Measurements from ENCODE around the gene ICAM2.

Gene ICAM2

GRCh38 chr17:64020056-64020766 lies at the start of gene ICAM2:
TSS of gene ICAM2 (minus strand) at chr17:64020633. CDS start at chr17:64006691, 13,942 bp downstream.
- H3K36me3 ChIP-seq (ENCODE audit: control insufficient read depth in 1 of 2, insufficient read depth in 2 of 2, low read length in 2 of 2) = no peaks in the 10 kb centered on the region
- H3K4me1 ChIP-seq (ENCODE audit: control insufficient read depth in 1 of 2, insufficient read depth in 2 of 2, low read length in 2 of 2) = peaks cover 10 to 33% of the 10 kb centered on the region in 2 donors
- H3K27me3 ChIP-seq (ENCODE audit: control insufficient read depth in 1 of 2, insufficient read depth in 2 of 2, low read length in 2 of 2) = no peaks in the 10 kb centered on the region
- H3K27ac ChIP-seq (ENCODE audit: low read depth, low read length) = peak within 1 kb of the TSS; percentile 64
- H3K9me3 ChIP-seq (ENCODE audit: control insufficient read depth in 1 of 2, low read length in 2 of 2) = no peaks in the 10 kb centered on the region
- peak within 1 kb of the TSS; percentile 79 to 88 for H3K4me3 ChIP-seq (ENCODE audit: low read depth in 1 of 2, low read length in 2 of 2)
- H3K9ac ChIP-seq (ENCODE audit: low read depth in 1 of 2, low read length in 2 of 2) = peak within 1 kb of the TSS; percentile 68 to 91

GRCh38 chr17:64070213-64070612 lies 49.8 kb upstream of the ICAM2 start:
- Histone ChIP-seq H3K4me1 (ENCODE audit: control insufficient read depth in 1 of 2, insufficient read depth in 2 of 2, low read length in 2 of 2) (peaks cover 17 to 18% of the 10 kb centered on the region in 2 donors), H3K9me3 (ENCODE audit: control insufficient read depth in 1 of 2, low read length in 2 of 2) (peaks cover 8 to 15% of the 10 kb centered on the region in 2 donors), H3K4me3 (ENCODE audit: low read depth in 1 of 2, low read length in 2 of 2) (no peak overlapping the region), H3K9ac (ENCODE audit: low read depth in 1 of 2, low read length in 2 of 2) (no peak overlapping the region), H3K27ac (ENCODE audit: low read depth, low read length) (no peak overlapping the region), H3K36me3 (ENCODE audit: control insufficient read depth in 1 of 2, insufficient read depth in 2 of 2, low read length in 2 of 2) (peaks cover 49 to 71% of the 10 kb centered on the region in 2 donors), H3K27me3 (ENCODE audit: control insufficient read depth in 1 of 2, insufficient read depth in 2 of 2, low read length in 2 of 2) (no peaks in the 10 kb centered on the region)

- Histone ChIP-seq H3K27ac (ENCODE audit: low read depth, low read length) (no peak overlapping the region), H3K4me1 (ENCODE audit: control insufficient read depth in 1 of 2, insufficient read depth in 2 of 2, low read length in 2 of 2) (peaks cover 18 to 20% of the 10 kb centered on the region in 2 donors), H3K36me3 (ENCODE audit: control insufficient read depth in 1 of 2, insufficient read depth in 2 of 2, low read length in 2 of 2) (peaks cover 53 to 78% of the 10 kb centered on the region in 2 donors)
Measured at GRCh38 chr17:64069143-64069542, 48.7 kb upstream of the ICAM2 start.

GRCh38 chr17:64067657-64068056 lies 47.2 kb upstream of the ICAM2 start:
- no peak overlapping the region for H3K27ac ChIP-seq (ENCODE audit: low read depth, low read length)
- peaks cover 26 to 27% of the 10 kb centered on the region in 2 donors for H3K4me1 ChIP-seq (ENCODE audit: control insufficient read depth in 1 of 2, insufficient read depth in 2 of 2, low read length in 2 of 2)
- H3K36me3 ChIP-seq (ENCODE audit: control insufficient read depth in 1 of 2, insufficient read depth in 2 of 2, low read length in 2 of 2) = peaks cover 52 to 77% of the 10 kb centered on the region in 2 donors
- no peak overlapping the region for H3K9ac ChIP-seq (ENCODE audit: low read depth in 1 of 2, low read length in 2 of 2)
- no peak overlapping the region for H3K4me3 ChIP-seq (ENCODE audit: low read depth in 1 of 2, low read length in 2 of 2)
- H3K9me3 ChIP-seq (ENCODE audit: control insufficient read depth in 1 of 2, low read length in 2 of 2) = peaks cover 8 to 15% of the 10 kb centered on the region in 2 donors
- H3K27me3 ChIP-seq (ENCODE audit: control insufficient read depth in 1 of 2, insufficient read depth in 2 of 2, low read length in 2 of 2) = no peaks in the 10 kb centered on the region

More at GRCh38 chr17:64069143-64069542, 48.7 kb upstream of the ICAM2 start:
- Histone ChIP-seq H3K9ac (ENCODE audit: low read depth in 1 of 2, low read length in 2 of 2) (no peak overlapping the region), H3K4me3 (ENCODE audit: low read depth in 1 of 2, low read length in 2 of 2) (no peak overlapping the region), H3K9me3 (ENCODE audit: control insufficient read depth in 1 of 2, low read length in 2 of 2) (peaks cover 8 to 15% of the 10 kb centered on the region in 2 donors), H3K27me3 (ENCODE audit: control insufficient read depth in 1 of 2, insufficient read depth in 2 of 2, low read length in 2 of 2) (no peaks in the 10 kb centered on the region)

GRCh38 chr17:64066716-64067115 lies 46.3 kb upstream of the ICAM2 start:
- peak overlapping the region in 1 of 2 donors; percentile 41 for H3K4me3 ChIP-seq (ENCODE audit: low read depth in 1 of 2, low read length in 2 of 2)
- peaks cover 8 to 15% of the 10 kb centered on the region in 2 donors for H3K9me3 ChIP-seq (ENCODE audit: control insufficient read depth in 1 of 2, low read length in 2 of 2)
- H3K27ac ChIP-seq (ENCODE audit: low read depth, low read length) = no peak overlapping the region
- H3K27me3 ChIP-seq (ENCODE audit: control insufficient read depth in 1 of 2, insufficient read depth in 2 of 2, low read length in 2 of 2) = no peaks in the 10 kb centered on the region
- H3K36me3 ChIP-seq (ENCODE audit: control insufficient read depth in 1 of 2, insufficient read depth in 2 of 2, low read length in 2 of 2) = peaks cover 45 to 74% of the 10 kb centered on the region in 2 donors
- peak overlapping the region in 1 of 2 donors; percentile 14 for H3K9ac ChIP-seq (ENCODE audit: low read depth in 1 of 2, low read length in 2 of 2)
- H3K4me1 ChIP-seq (ENCODE audit: control insufficient read depth in 1 of 2, insufficient read depth in 2 of 2, low read length in 2 of 2) = peaks cover 28 to 30% of the 10 kb centered on the region in 2 donors

- H3K4me1 ChIP-seq (ENCODE audit: control insufficient read depth in 1 of 2, insufficient read depth in 2 of 2, low read length in 2 of 2) = peaks cover 37 to 44% of the 10 kb centered on the region in 2 donors
- no peak overlapping the region for H3K27ac ChIP-seq (ENCODE audit: low read depth, low read length)
- peaks cover 34 to 73% of the 10 kb centered on the region in 2 donors for H3K36me3 ChIP-seq (ENCODE audit: control insufficient read depth in 1 of 2, insufficient read depth in 2 of 2, low read length in 2 of 2)
- H3K9me3 ChIP-seq (ENCODE audit: control insufficient read depth in 1 of 2, low read length in 2 of 2) = peaks cover 8 to 15% of the 10 kb centered on the region in 2 donors
- H3K4me3 ChIP-seq (ENCODE audit: low read depth in 1 of 2, low read length in 2 of 2) = peak overlapping the region in 1 of 2 donors; percentile 51
- no peaks in the 10 kb centered on the region for H3K27me3 ChIP-seq (ENCODE audit: control insufficient read depth in 1 of 2, insufficient read depth in 2 of 2, low read length in 2 of 2)
- H3K9ac ChIP-seq (ENCODE audit: low read depth in 1 of 2, low read length in 2 of 2) = peak overlapping the region in 1 of 2 donors; percentile 35
Measured at GRCh38 chr17:64065161-64065560, 44.7 kb upstream of the ICAM2 start.

GRCh38 chr17:64064331-64064730 lies 43.9 kb upstream of the ICAM2 start:
- Histone ChIP-seq H3K27me3 (ENCODE audit: control insufficient read depth in 1 of 2, insufficient read depth in 2 of 2, low read length in 2 of 2) (no peaks in the 10 kb centered on the region), H3K36me3 (ENCODE audit: control insufficient read depth in 1 of 2, insufficient read depth in 2 of 2, low read length in 2 of 2) (peaks cover 25 to 72% of the 10 kb centered on the region in 2 donors), H3K4me3 (ENCODE audit: low read depth in 1 of 2, low read length in 2 of 2) (peak overlapping the region in 1 of 2 donors; percentile 41), H3K9ac (ENCODE audit: low read depth in 1 of 2, low read length in 2 of 2) (peak overlapping the region; percentile 60 to 71), H3K9me3 (ENCODE audit: control insufficient read depth in 1 of 2, low read length in 2 of 2) (peaks cover 4 to 8% of the 10 kb centered on the region in 2 donors), H3K4me1 (ENCODE audit: control insufficient read depth in 1 of 2, insufficient read depth in 2 of 2, low read length in 2 of 2) (peaks cover 40 to 47% of the 10 kb centered on the region in 2 donors), H3K27ac (ENCODE audit: low read depth, low read length) (peak overlapping the region; percentile 85)

- H3K4me3 ChIP-seq (ENCODE audit: low read depth in 1 of 2, low read length in 2 of 2) = peak overlapping the region in 1 of 2 donors; percentile 41
- H3K9ac ChIP-seq (ENCODE audit: low read depth in 1 of 2, low read length in 2 of 2) = peak overlapping the region; percentile 60 to 71
- peaks cover under 1 to 2% of the 10 kb centered on the region in 2 donors for H3K9me3 ChIP-seq (ENCODE audit: control insufficient read depth in 1 of 2, low read length in 2 of 2)
- H3K27me3 ChIP-seq (ENCODE audit: control insufficient read depth in 1 of 2, insufficient read depth in 2 of 2, low read length in 2 of 2) = no peaks in the 10 kb centered on the region
- H3K27ac ChIP-seq (ENCODE audit: low read depth, low read length) = peak overlapping the region; percentile 85
- H3K36me3 ChIP-seq (ENCODE audit: control insufficient read depth in 1 of 2, insufficient read depth in 2 of 2, low read length in 2 of 2) = peaks cover 24 to 72% of the 10 kb centered on the region in 2 donors
- H3K4me1 ChIP-seq (ENCODE audit: control insufficient read depth in 1 of 2, insufficient read depth in 2 of 2, low read length in 2 of 2) = peaks cover 40 to 47% of the 10 kb centered on the region in 2 donors
Measured at GRCh38 chr17:64063766-64064224, 43.4 kb upstream of the ICAM2 start.

- Histone ChIP-seq H3K9ac (ENCODE audit: low read depth in 1 of 2, low read length in 2 of 2) (peak overlapping the region; percentile 35 to 60), H3K36me3 (ENCODE audit: control insufficient read depth in 1 of 2, insufficient read depth in 2 of 2, low read length in 2 of 2) (peaks cover 19 to 68% of the 10 kb centered on the region in 2 donors), H3K27ac (ENCODE audit: low read depth, low read length) (peak overlapping the region; percentile 85), H3K27me3 (ENCODE audit: control insufficient read depth in 1 of 2, insufficient read depth in 2 of 2, low read length in 2 of 2) (no peaks in the 10 kb centered on the region), H3K4me1 (ENCODE audit: control insufficient read depth in 1 of 2, insufficient read depth in 2 of 2, low read length in 2 of 2) (peaks cover 40 to 47% of the 10 kb centered on the region in 2 donors), H3K4me3 (ENCODE audit: low read depth in 1 of 2, low read length in 2 of 2) (no peak overlapping the region), H3K9me3 (ENCODE audit: control insufficient read depth in 1 of 2, low read length in 2 of 2) (no peaks in the 10 kb centered on the region)
Measured at GRCh38 chr17:64063088-64063487, 42.7 kb upstream of the ICAM2 start.

GRCh38 chr17:64061178-64061898 lies 40.9 kb upstream of the ICAM2 start:
- Histone ChIP-seq H3K9me3 (ENCODE audit: control insufficient read depth in 1 of 2, low read length in 2 of 2) (no peaks in the 10 kb centered on the region), H3K9ac (ENCODE audit: low read depth in 1 of 2, low read length in 2 of 2) (no peak overlapping the region), H3K4me3 (ENCODE audit: low read depth in 1 of 2, low read length in 2 of 2) (no peak overlapping the region), H3K27me3 (ENCODE audit: control insufficient read depth in 1 of 2, insufficient read depth in 2 of 2, low read length in 2 of 2) (no peaks in the 10 kb centered on the region), H3K27ac (ENCODE audit: low read depth, low read length) (no peak overlapping the region), H3K36me3 (ENCODE audit: control insufficient read depth in 1 of 2, insufficient read depth in 2 of 2, low read length in 2 of 2) (peaks cover 22 to 61% of the 10 kb centered on the region in 2 donors), H3K4me1 (ENCODE audit: control insufficient read depth in 1 of 2, insufficient read depth in 2 of 2, low read length in 2 of 2) (peaks cover 42 to 55% of the 10 kb centered on the region in 2 donors)
